ENCODE data around the gene ARHGEF1. TPM values are rescaled to one million over a fixed set of nuclear protein-coding genes. Genes with fewer than 3 reads are reported as not detected.

ARHGEF1 gene
- total and polyA plus RNA-seq, 8 donors: 60.8 to 202 (median 79.6) TPM

DNA sequence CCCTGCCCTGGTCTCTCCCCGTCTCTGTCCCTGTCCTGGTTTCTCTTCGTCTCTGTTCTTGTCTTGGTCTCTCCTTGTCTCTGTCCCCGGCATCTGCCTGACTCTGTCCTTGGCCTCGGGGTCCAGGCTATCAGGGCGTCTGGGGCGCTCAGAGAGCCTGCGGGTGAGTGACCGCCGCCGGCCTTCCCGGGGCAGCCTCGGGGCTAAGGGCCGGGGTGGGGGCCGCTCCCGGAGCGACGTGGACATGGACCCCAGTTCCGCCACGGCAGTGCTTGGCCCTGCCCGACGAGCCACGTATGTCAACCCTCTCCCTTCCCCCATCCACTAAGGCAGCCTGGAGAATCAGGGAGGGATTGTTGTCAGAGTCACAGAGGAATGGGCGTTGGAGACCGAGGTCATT is 14.8 kb downstream of the ARHGEF1 start:
- H3K4me3 ChIP-seq: no peak overlapping the region
- H3K27ac ChIP-seq: no peak overlapping the region
- no peak for ATAC-seq
- no peaks in the 10 kb centered on the region for H3K9me3 ChIP-seq
- H3K36me3 ChIP-seq: peaks cover 6 to 89% of the 10 kb centered on the region in 2 donors
- no peaks in the 10 kb centered on the region for H3K4me1 ChIP-seq
- DNase-seq: peak in 1 of 4 donors; percentile 72
- intact Hi-C loops (cut with DNase I): no loop called here
- TF ChIP-seq, protein P1, sequence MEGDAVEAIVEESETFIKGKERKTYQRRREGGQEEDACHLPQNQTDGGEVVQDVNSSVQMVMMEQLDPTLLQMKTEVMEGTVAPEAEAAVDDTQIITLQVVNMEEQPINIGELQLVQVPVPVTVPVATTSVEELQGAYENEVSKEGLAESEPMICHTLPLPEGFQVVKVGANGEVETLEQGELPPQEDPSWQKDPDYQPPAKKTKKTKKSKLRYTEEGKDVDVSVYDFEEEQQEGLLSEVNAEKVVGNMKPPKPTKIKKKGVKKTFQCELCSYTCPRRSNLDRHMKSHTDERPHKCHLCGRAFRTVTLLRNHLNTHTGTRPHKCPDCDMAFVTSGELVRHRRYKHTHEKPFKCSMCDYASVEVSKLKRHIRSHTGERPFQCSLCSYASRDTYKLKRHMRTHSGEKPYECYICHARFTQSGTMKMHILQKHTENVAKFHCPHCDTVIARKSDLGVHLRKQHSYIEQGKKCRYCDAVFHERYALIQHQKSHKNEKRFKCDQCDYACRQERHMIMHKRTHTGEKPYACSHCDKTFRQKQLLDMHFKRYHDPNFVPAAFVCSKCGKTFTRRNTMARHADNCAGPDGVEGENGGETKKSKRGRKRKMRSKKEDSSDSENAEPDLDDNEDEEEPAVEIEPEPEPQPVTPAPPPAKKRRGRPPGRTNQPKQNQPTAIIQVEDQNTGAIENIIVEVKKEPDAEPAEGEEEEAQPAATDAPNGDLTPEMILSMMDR (IDR thresholded peaks at IDR 0.05): no peak
- no peaks in the 10 kb centered on the region for H3K27me3 ChIP-seq

DNA sequence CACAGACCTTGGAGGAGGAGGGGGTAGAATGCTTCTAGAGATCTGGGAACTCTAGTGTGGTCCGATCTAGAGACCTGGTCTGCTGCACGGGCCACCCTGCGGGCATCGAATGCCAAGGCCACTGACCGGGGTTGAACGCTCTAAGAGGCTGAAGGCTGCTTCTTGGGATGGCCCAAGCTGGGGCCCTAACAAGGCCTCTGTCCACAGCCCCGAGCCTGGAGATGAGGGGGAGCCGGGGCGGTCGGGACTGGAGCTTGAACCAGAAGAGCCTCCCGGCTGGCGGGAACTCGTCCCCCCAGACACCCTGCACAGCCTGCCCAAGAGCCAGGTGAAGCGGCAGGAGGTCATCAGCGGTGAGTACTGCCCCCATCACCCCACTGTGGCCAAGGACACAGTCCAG is 15.3 kb downstream of the ARHGEF1 start:
- Histone ChIP-seq H3K27me3 (no peaks in the 10 kb centered on the region), H3K36me3 (peaks cover 6 to 90% of the 10 kb centered on the region in 2 donors), H3K9me3 (no peaks in the 10 kb centered on the region), H3K27ac (no peak overlapping the region), H3K4me1 (no peaks in the 10 kb centered on the region), H3K4me3 (no peak overlapping the region)
- TF ChIP-seq, protein P1 (IDR thresholded peaks at IDR 0.05): no peak
- peak in 1 of 4 donors; percentile 68 for DNase-seq
- no peak for ATAC-seq
- intact Hi-C loops (cut with DNase I): no loop called here

DNA sequence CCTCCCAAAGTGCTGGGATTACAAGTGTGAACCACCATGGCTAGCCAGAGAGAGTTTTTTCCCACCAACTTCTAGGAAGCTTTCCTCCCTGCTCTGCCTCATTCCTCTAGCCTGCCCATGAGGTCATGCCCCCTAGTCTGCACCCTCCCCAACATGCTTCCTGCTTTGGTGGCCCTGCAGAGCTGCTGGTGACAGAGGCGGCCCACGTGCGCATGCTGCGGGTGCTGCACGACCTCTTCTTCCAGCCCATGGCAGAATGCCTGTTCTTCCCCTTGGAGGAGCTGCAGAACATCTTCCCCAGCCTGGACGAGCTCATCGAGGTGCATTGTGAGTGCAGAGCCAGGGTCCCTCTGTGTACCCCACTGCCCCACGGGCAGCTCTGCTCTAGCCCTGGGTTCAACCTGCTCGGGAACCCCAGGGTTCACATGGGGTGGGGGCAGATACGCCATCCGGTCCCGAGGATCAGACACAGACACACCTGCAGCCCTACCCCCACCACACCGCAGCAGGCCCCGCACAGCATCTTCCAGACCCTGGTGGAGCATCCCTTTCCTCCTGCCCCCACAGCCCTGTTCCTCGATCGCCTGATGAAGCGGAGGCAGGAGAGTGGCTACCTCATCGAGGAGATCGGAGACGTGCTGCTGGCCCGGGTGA is 18.9 kb downstream of the ARHGEF1 start:
- H3K27ac ChIP-seq: no peak overlapping the region
- H3K27me3 ChIP-seq: no peaks in the 10 kb centered on the region
- peak in 1 of 4 donors; percentile 61 for DNase-seq
- TF ChIP-seq, protein P1 (IDR thresholded peaks at IDR 0.05): no peak
- no peak for ATAC-seq
- no peak overlapping the region for H3K4me3 ChIP-seq
- no peaks in the 10 kb centered on the region for H3K4me1 ChIP-seq
- no peaks in the 10 kb centered on the region for H3K9me3 ChIP-seq
- H3K36me3 ChIP-seq: peaks cover 6 to 99% of the 10 kb centered on the region in 2 donors
- intact Hi-C loops (cut with DNase I): no loop called here

DNA sequence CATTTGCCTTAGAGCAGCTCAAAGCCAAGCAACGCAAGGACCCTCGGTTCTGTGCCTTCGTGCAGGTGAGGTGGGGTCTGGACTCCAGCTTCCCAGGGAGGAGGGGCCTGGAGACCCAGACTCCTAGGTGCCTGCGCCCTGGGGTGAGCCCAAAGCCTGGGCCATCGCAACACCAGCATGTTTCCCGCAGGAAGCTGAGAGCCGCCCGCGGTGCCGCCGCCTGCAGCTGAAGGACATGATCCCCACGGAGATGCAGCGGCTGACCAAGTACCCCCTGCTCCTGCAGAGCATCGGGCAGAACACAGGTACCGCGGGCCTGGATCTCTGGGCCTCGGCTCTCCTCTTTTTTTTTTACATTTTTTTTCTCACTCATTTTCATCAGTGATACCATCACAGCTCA is 19.6 kb downstream of the ARHGEF1 start:
- peak in 1 of 4 donors; percentile 65 for DNase-seq
- TF ChIP-seq, protein P1 (IDR thresholded peaks at IDR 0.05): no peak
- Histone ChIP-seq H3K27me3 (no peaks in the 10 kb centered on the region), H3K4me3 (no peak overlapping the region), H3K9me3 (no peaks in the 10 kb centered on the region), H3K36me3 (peaks cover 6 to 100% of the 10 kb centered on the region in 2 donors), H3K27ac (no peak overlapping the region), H3K4me1 (no peaks in the 10 kb centered on the region)
- intact Hi-C loops (cut with DNase I): no loop called here
- ATAC-seq: no peak

DNA sequence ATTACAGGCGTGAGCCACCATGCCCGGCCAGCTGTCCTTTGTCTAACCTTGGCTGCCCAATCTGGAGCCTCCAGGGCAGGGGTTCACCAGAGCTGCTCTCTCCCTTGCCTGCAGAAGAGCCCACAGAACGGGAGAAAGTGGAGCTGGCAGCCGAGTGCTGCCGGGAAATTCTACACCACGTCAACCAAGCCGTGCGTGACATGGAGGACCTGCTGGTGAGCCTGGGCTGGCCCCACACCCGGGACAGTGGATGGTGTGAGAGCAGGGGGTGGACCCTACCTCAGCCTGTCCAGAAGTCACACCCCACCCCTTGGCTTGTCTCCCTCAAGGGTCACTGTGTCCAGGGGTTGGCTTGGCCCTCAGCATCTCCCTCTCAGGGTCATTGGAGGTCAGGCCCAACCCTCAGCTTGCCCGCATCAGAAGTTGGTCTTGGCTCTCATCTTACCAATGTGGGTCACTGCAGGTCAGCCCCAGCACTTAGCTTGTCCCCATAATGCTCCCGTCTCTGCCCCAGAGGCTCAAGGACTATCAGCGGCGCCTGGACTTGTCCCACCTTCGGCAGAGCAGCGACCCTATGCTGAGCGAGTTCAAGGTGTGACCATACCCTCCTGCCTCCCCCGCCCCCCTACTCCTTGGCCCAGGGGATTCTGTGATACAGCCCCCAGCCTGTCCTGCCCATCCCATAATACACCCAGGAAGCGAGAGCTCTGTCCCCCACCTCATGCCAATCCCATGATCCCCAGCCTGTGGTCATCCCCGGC is 20.4 kb downstream of the ARHGEF1 start:
- ATAC-seq (peak; percentile 41), DNase-seq (peak in 1 of 4 donors; percentile 65)
- H3K27me3 ChIP-seq: no peaks in the 10 kb centered on the region
- intact Hi-C loops (cut with DNase I): no loop called here
- no peak overlapping the region for H3K27ac ChIP-seq
- no peak overlapping the region for H3K4me3 ChIP-seq
- peaks cover 6 to 100% of the 10 kb centered on the region in 2 donors for H3K36me3 ChIP-seq
- no peaks in the 10 kb centered on the region for H3K4me1 ChIP-seq
- no peaks in the 10 kb centered on the region for H3K9me3 ChIP-seq
- TF ChIP-seq, protein P1 (IDR thresholded peaks at IDR 0.05): no peak
